A549 (cell line): ENCODE results near the gene CD81. TPM values are rescaled to one million over a fixed set of nuclear protein-coding genes. Genes with fewer than 3 reads are reported as not detected.
"Not testable (repeated sequence)": the region's sequence is repeated elsewhere in the genome, so short reads cannot be mapped to it uniquely, and the experiment has no call there.

Experiments used
- ATAC-seq, 2 experiments: fragments of 200-7000 bp in 1 of 2; fragments of >200 bp in 1 of 2; cut with Nextera tagmentation in 1 of 2; cut with Tn5 transposase in 1 of 2; 3 replicates each; pipeline versions ENCODE4 v1.8.0 to v1.9.1; 2018 to 2020; ENCODE audit warnings: mild to moderate bottlenecking in 1 of 2, moderate library complexity in 1 of 2
- CTCF ChIA-PET: fragments of 300-600 bp; sonication (Branson Sonifier 250); formaldehyde crosslinking; extraction: SDS; loops from one replicate; lab custom pipeline; 2021; ENCODE audit warnings: antibody characterized with exemption, inconsistent platforms; lab: Yijun Ruan, JAX
- POLR2A ChIA-PET: fragments of 350-600 bp; formaldehyde crosslinking; extraction: SDS; loops from one replicate; lab custom pipeline; 2021; ENCODE audit warnings: antibody characterized with exemption, inconsistent platforms; lab: Yijun Ruan, JAX
- DNase-seq, 2 experiments: peaks; one replicate each; pipeline versions ENCODE4 v3.0.0 to v3.0.0-alpha.2; 2011 to 2016; ENCODE audit warnings: low read depth in 1 of 2, low spot score in 1 of 2
- FAIRE-seq: peaks from 2 replicates; lab custom pipeline; 2011; peaks lifted over from hg19 to GRCh38; lab: Jason Lieb, UNC
- H3K27ac ChIP-seq, 2 experiments: fragments of >200 bp; sonication (Bioruptor Twin); formaldehyde crosslinking; 3 replicates each; pipeline ENCODE4 v1.5.1; 2016 to 2017
- H3K4me1 ChIP-seq: fragments of >200 bp; sonication (Bioruptor Twin); formaldehyde crosslinking; 3 replicates; pipeline ENCODE4 v1.6.1; 2016
- H3K4me2 ChIP-seq: fragments of >200 bp; sonication (Bioruptor Twin); formaldehyde crosslinking; 3 replicates; pipeline ENCODE4 v1.6.1; 2016
- H3K4me3 ChIP-seq: fragments of >200 bp; sonication (Bioruptor Twin); formaldehyde crosslinking; 3 replicates; pipeline ENCODE4 v1.5.1; 2016
- H3K9me3 ChIP-seq: fragments of >200 bp; sonication (Bioruptor Twin); formaldehyde crosslinking; 3 replicates; pipeline ENCODE4 v1.6.1; 2016
- CEBPB ChIP-seq, 2 experiments: fragments of >200 bp in 1 of 2; sonication (Bioruptor Twin) in 1 of 2; formaldehyde crosslinking in 1 of 2; IDR thresholded peaks; 2 replicates each; pipeline ENCODE4 v1.6.1; 2012 to 2016
- CHD4 ChIP-seq: fragments of 200-600 bp; sonication (generic); IDR thresholded peaks from 2 replicates; pipeline ENCODE4 v1.6.1; 2016; ENCODE audit warnings: antibody characterized with exemption, mild to moderate bottlenecking, borderline replicate concordance
- EHMT2 ChIP-seq: fragments of 200-600 bp; sonication (generic); IDR thresholded peaks from 2 replicates; pipeline ENCODE4 v1.6.1; 2016; ENCODE audit warnings: antibody characterized with exemption, low read depth, mild to moderate bottlenecking, moderate library complexity
- EP300 ChIP-seq, 2 experiments: fragments of >200 bp; sonication (Bioruptor Twin); formaldehyde crosslinking; IDR thresholded peaks; 2 replicates in 1 of 2; 3 replicates in 1 of 2; pipeline ENCODE4 v1.6.1; 2016 to 2017
- ESRRA ChIP-seq: fragments of 150-350 bp; IDR thresholded peaks from 2 replicates; pipeline ENCODE4 v1.6.1; 2014; ENCODE audit warnings: mild to moderate bottlenecking, low read length, borderline replicate concordance
- FOSL2 ChIP-seq, 2 experiments: fragments of 450-650 bp in 1 of 2; fragments of >200 bp in 1 of 2; sonication (Bioruptor Twin) in 1 of 2; formaldehyde crosslinking; IDR thresholded peaks; 2 replicates each; pipeline versions ENCODE4 v1.5.0 to v1.6.1; 2016 to 2020; ENCODE audit warnings: mild to moderate bottlenecking in 1 of 2, moderate library complexity in 1 of 2
- FOXS1 ChIP-seq: fragments of 250-450 bp; sonication (Bioruptor Pico); IDR thresholded peaks from 2 replicates; pipeline ENCODE4 v1.5.0; 2020; ENCODE audit warnings: mild to moderate bottlenecking, moderate library complexity
- HMGXB4 ChIP-seq: fragments of 250-450 bp; sonication (Bioruptor Pico); IDR thresholded peaks from 2 replicates; pipeline ENCODE4 v1.5.0; 2021; ENCODE audit warnings: mild to moderate bottlenecking, moderate library complexity, borderline replicate concordance
- HOXB5 ChIP-seq: fragments of 250-450 bp; sonication (Bioruptor Pico); IDR thresholded peaks from 2 replicates; pipeline ENCODE4 v1.5.0; 2020; ENCODE audit warnings: mild to moderate bottlenecking, moderate library complexity
- JUN ChIP-seq, 2 experiments: fragments of >200 bp; sonication (Bioruptor Twin); formaldehyde crosslinking; IDR thresholded peaks; 2 replicates in 1 of 2; 3 replicates in 1 of 2; pipeline ENCODE4 v1.6.1; 2016 to 2017
- KDM5A ChIP-seq: fragments of 200-600 bp; sonication (generic); IDR thresholded peaks from 2 replicates; pipeline ENCODE4 v1.6.1; 2016; ENCODE audit warnings: antibody characterized with exemption, mild to moderate bottlenecking
- MAFK ChIP-seq: fragments of 450-650 bp; IDR thresholded peaks from 2 replicates; pipeline ENCODE4 v1.6.1; 2014; ENCODE audit not compliant: partially characterized antibody
- NPAS2 ChIP-seq: fragments of 250-450 bp; sonication (Bioruptor Pico); IDR thresholded peaks from 2 replicates; pipeline ENCODE4 v1.8.0; 2022; ENCODE audit warnings: mild to moderate bottlenecking, moderate library complexity, borderline replicate concordance
- POLR2A ChIP-seq: IDR thresholded peaks from 2 replicates; pipeline ENCODE4 v1.6.1; 2012; ENCODE audit warnings: mild to moderate bottlenecking, low read length
- POLR2AphosphoS2 ChIP-seq: conservative IDR thresholded peaks from 2 replicates; pipeline ENCODE4 v1.6.1; 2012; ENCODE audit warnings: low read length, improper control_type of control experiment, inconsistent platforms
- RCOR1 ChIP-seq: fragments of 150-350 bp; IDR thresholded peaks from 2 replicates; pipeline ENCODE4 v1.6.1; 2014; ENCODE audit warnings: antibody characterized with exemption, low read length, low read depth
- REST ChIP-seq: fragments of 200-600 bp; sonication (generic); IDR thresholded peaks from 2 replicates; pipeline ENCODE4 v1.6.1; 2016; ENCODE audit warnings: antibody characterized with exemption, mild to moderate bottlenecking, moderate library complexity
- RFX5 ChIP-seq: fragments of 450-650 bp; IDR thresholded peaks from 2 replicates; pipeline ENCODE4 v1.7.1; 2014; ENCODE audit warnings: antibody characterized with exemption, mild to moderate bottlenecking, moderate library complexity
- ZC3H11A ChIP-seq: fragments of 450-650 bp; IDR thresholded peaks from 2 replicates; pipeline ENCODE4 v1.6.1; 2014; ENCODE audit warnings: antibody characterized with exemption, mild to moderate bottlenecking
- ZNF302 ChIP-seq: fragments of 250-450 bp; sonication (Bioruptor Pico); IDR thresholded peaks from 2 replicates; pipeline ENCODE4 v1.9.0; 2021; ENCODE audit warnings: inconsistent platforms, mild to moderate bottlenecking, moderate library complexity
- WGBS: methylation state at CpG from one replicate; pipeline ENCODE4 v1.1.6; 2017; ENCODE audit errors: missing lambda C conversion rate; 5-methylcytosine and 5-hydroxymethylcytosine counted together
- polyA plus RNA-seq, 4 experiments: library from polyadenylated mRNA; depleted of rRNA in 3 of 4; stranded (reverse); fragments of >200 nt; fragmentation: RNase III in 1 of 4; extraction: RNeasy Plus Mini Kit Qiagen cat#74134 plus additional on column Dnase treatment in 1 of 4; gene quantifications; 2 replicates in 3 of 4; 3 replicates in 1 of 4; pipeline ENCODE4 v1.2.3, GENCODE V29; 2011 to 2017

The CD81 gene
- polyA plus RNA-seq, 2 of the 4 experiments (the other 2 are of a cell fraction) = 125 to 247 TPM

- FAIRE-seq = no peak
- Histone ChIP-seq H3K4me3 (no peak overlapping the region), H3K9me3 (no peaks in the 10 kb centered on the region), H3K27ac (no peak overlapping the region), H3K4me1 (no peaks in the 10 kb centered on the region), H3K4me2 (no peak overlapping the region)
- POLR2A ChIA-PET = no interaction called here
- 67% methylated on average over 4 of the region's 4 CpGs for WGBS
- DNase-seq = no peak
- TF ChIP-seq ZNF302 (CRISPR knock-in tag) = no peak
- TF ChIP-seq FOXS1 (CRISPR knock-in tag) = no peak
- CTCF ChIA-PET = interaction anchor here (0.9 to 1.1 kb wide), 2 partner anchors 46 to 48 kb away, joined by 3 to 5 read pairs; no protein-coding TSS in a partner anchor
- no peak for ATAC-seq
Measured at GRCh38 chr11:2352420-2352819, 24.7 kb upstream of the CD81 start.

GRCh38 chr11:2355000-2355644 is 22.0 kb upstream of the CD81 start:
- Histone ChIP-seq H3K4me3 (no peak overlapping the region), H3K9me3 (no peaks in the 10 kb centered on the region), H3K4me1 (no peaks in the 10 kb centered on the region), H3K4me2 (0 out of 3 replicates have a peak overlapping the region, but pooled peaks have one; percentile 2), H3K27ac (no peak overlapping the region)
- TF ChIP-seq POLR2AphosphoS2 = no peak
- no peak for TF ChIP-seq ZC3H11A
- no peak for TF ChIP-seq MAFK
- TF ChIP-seq KDM5A = no peak
- no peak for TF ChIP-seq EP300 (IDR thresholded peaks at IDR 0.05)
- TF ChIP-seq HOXB5 (CRISPR knock-in tag) = no peak
- TF ChIP-seq EHMT2 = no peak
- no peak for TF ChIP-seq HMGXB4
- TF ChIP-seq JUN (IDR thresholded peaks at IDR 0.05) = no peak
- no peak for TF ChIP-seq FOSL2 (IDR thresholded peaks at IDR 0.05)
- no peak for TF ChIP-seq FOSL2 (CRISPR knock-in tag; IDR thresholded peaks at IDR 0.05)
- no peak for TF ChIP-seq CEBPB (IDR thresholded peaks at IDR 0.05)
- TF ChIP-seq ZNF302 (CRISPR knock-in tag) = no peak
- no peak for TF ChIP-seq REST
- no peak for TF ChIP-seq ESRRA
- TF ChIP-seq RCOR1 = no peak
- 31% methylated on average over 7 of the region's 7 CpGs for WGBS
- ChIA-PET CTCF (interaction anchor here (1.8 to 2.2 kb wide), 2 partner anchors 50 to 65 kb away, joined by 4 to 7 read pairs; no protein-coding TSS in a partner anchor), POLR2A (interaction anchor here (1.2 kb wide), 1 partner anchor 22 kb away, joined by 5 read pairs; the partner anchor contains the start of gene CD81)
- no peak for ATAC-seq
- FAIRE-seq = no peak
- DNase-seq = no peak

GRCh38 chr11:2357246-2357645 is 19.9 kb upstream of the CD81 start:
- ChIA-PET CTCF (interaction anchor here (1.1 kb wide), 1 partner anchor 51 kb away, joined by 3 read pairs; no protein-coding TSS in a partner anchor), POLR2A (no interaction called here)
- no peak for FAIRE-seq
- no peak for ATAC-seq
- Histone ChIP-seq H3K9me3 (no peaks in the 10 kb centered on the region), H3K4me2 (no peak overlapping the region)
- DNase-seq = no peak
- TF ChIP-seq CHD4 = no peak
- no peak for TF ChIP-seq POLR2A
- no peak for TF ChIP-seq NPAS2
- TF ChIP-seq ZNF302 (CRISPR knock-in tag) = no peak
- no peak for TF ChIP-seq RFX5
- TF ChIP-seq HMGXB4 = no peak
- TF ChIP-seq, all 56 proteins: peak for 0
- 39% methylated on average over 6 of the region's 8 CpGs for WGBS
- Histone ChIP-seq H3K27ac (no peak overlapping the region), H3K4me3 (no peak overlapping the region), H3K4me1 (no peaks in the 10 kb centered on the region)

GRCh38 chr11:2357651-2358050 is 19.5 kb upstream of the CD81 start:
- H3K4me1 ChIP-seq, H3K27ac ChIP-seq, POLR2A ChIA-PET, H3K9me3 ChIP-seq, FAIRE-seq, H3K4me2 ChIP-seq, H3K4me3 ChIP-seq, DNase-seq, ATAC-seq: not testable (repeated sequence)
- CTCF ChIA-PET = interaction anchor here (1.1 kb wide), 1 partner anchor 52 kb away, joined by 3 read pairs; no protein-coding TSS in a partner anchor
- WGBS = 70% methylated on average over 13 of the region's 13 CpGs
